Prostate gland (tissue), 2 donors: ENCODE measurements around the gene NUAK1.

Experiments
- POLR2A ChIP-seq: fragments of 450-650 bp; IDR thresholded peaks from one replicate; pipeline ENCODE4 v1.6.1; 2016; ENCODE audit warnings: antibody characterized with exemption, mild to moderate bottlenecking
- POLR2AphosphoS5 ChIP-seq: sonication (generic); formaldehyde crosslinking; IDR thresholded peaks from one replicate; pipeline ENCODE4 v1.6.1; 2017; ENCODE audit warnings: antibody characterized with exemption
- TF ChIP-seq, protein P1 (sequence below), 4 experiments: fragments of 200-600 bp in 2 of 4; fragments of 450-650 bp in 2 of 4; sonication (generic) in 2 of 4; IDR thresholded peaks; 1 replicate in 3 of 4; 2 replicates in 1 of 4; pipeline ENCODE4 v1.5.1; 2016 to 2019; ENCODE audit warnings: antibody characterized with exemption in 4 of 4, mild to moderate bottlenecking in 2 of 4, moderate library complexity in 2 of 4

DNA sequence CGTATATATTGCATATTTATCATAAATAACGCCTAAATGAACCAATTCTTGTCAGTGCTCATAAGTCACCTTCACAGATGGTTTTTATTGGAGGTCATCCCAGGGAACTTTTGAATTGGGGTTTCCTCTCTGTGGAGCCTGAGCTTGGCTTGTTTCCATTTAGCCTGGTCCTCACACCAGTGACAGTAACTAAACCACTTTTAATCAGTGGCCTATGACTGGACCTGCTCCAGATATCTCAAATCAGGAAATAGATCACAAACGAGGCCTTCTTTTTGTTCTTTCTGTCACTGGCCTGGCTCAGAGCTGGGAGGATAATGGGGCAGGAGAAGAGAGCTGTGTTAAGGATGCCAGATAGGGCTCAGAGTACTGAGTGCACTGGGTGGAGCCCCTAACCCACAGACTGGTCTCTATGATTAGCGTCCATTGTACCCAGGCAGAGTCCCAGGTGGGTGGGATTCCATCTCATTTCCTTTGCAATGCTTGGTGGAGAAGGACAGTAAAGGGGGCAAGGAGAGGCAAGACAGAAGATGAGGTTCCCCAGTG is 92.4 kb downstream of the NUAK1 start:
- TF ChIP-seq, protein P1, sequence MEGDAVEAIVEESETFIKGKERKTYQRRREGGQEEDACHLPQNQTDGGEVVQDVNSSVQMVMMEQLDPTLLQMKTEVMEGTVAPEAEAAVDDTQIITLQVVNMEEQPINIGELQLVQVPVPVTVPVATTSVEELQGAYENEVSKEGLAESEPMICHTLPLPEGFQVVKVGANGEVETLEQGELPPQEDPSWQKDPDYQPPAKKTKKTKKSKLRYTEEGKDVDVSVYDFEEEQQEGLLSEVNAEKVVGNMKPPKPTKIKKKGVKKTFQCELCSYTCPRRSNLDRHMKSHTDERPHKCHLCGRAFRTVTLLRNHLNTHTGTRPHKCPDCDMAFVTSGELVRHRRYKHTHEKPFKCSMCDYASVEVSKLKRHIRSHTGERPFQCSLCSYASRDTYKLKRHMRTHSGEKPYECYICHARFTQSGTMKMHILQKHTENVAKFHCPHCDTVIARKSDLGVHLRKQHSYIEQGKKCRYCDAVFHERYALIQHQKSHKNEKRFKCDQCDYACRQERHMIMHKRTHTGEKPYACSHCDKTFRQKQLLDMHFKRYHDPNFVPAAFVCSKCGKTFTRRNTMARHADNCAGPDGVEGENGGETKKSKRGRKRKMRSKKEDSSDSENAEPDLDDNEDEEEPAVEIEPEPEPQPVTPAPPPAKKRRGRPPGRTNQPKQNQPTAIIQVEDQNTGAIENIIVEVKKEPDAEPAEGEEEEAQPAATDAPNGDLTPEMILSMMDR (IDR thresholded peaks at IDR 0.05) = no peak
- TF ChIP-seq POLR2A = no peak
- no peak for TF ChIP-seq POLR2AphosphoS5
